GM18505 (cell line): ENCODE data around the gene TMEM86B.
A peak's percentile ranks its signal among the peaks of the same experiment; 100 is the strongest.

Experiments used
- ATAC-seq: cut with Tn5 transposase; IDR thresholded peaks from one replicate; pipeline ENCODE4 v1.9.1; 2021; ENCODE audit not compliant: unreplicated experiment
- POLR2A ChIP-seq: IDR thresholded peaks from 4 replicates; pipeline ENCODE4 v1.6.1; 2011; ENCODE audit warnings: borderline replicate concordance; ENCODE audit not compliant: insufficient read depth, insufficient read length; ENCODE audit errors: extremely low read depth

Gene TMEM86B

GRCh38 chr19:55262359-55262758, 33.8 kb upstream of the TMEM86B start:
- no peak for ATAC-seq
- no peak for TF ChIP-seq POLR2A

- TF ChIP-seq POLR2A = no peak
- no peak for ATAC-seq
These were observed 33.1 kb upstream of the TMEM86B start for GRCh38 chr19:55261671-55262126.

- no peak for ATAC-seq
- TF ChIP-seq POLR2A = no peak
These were observed 31.1 kb upstream of the TMEM86B start for GRCh38 chr19:55259540-55260210.

GRCh38 chr19:55258828-55259539, 30.4 kb upstream of the TMEM86B start, which contains the start of gene PPP6R1:
PPP6R1 (minus strand) TSS chr19:55259017; CDS start chr19:55247103, 11,914 bp downstream.
- TF ChIP-seq POLR2A = peak; percentile 90
- ATAC-seq = peak; percentile 65

- ATAC-seq = peak; percentile 9
- TF ChIP-seq POLR2A = no peak
These were observed 29.9 kb upstream of the TMEM86B start for GRCh38 chr19:55258476-55258827.

GRCh38 chr19:55257461-55258420, 29.2 kb upstream of the TMEM86B start:
- ATAC-seq = no peak
- peak; percentile 36 for TF ChIP-seq POLR2A

GRCh38 chr19:55256562-55257460, 28.2 kb upstream of the TMEM86B start:
- TF ChIP-seq POLR2A = no peak
- ATAC-seq = no peak

GRCh38 chr19:55255618-55256423, 27.3 kb upstream of the TMEM86B start:
- no peak for ATAC-seq
- TF ChIP-seq POLR2A = peak; percentile 35

GRCh38 chr19:55254625-55254977, 26.0 kb upstream of the TMEM86B start:
- no peak for TF ChIP-seq POLR2A
- no peak for ATAC-seq

- peak; percentile 65 for TF ChIP-seq POLR2A
- peak; percentile 31 for ATAC-seq
These were observed 25.5 kb upstream of the TMEM86B start for GRCh38 chr19:55253842-55254624.
